Dermis microvascular lymphatic vessel endothelial cell (primary cell): Measurements from ENCODE around the gene HAPLN2. TPM values are rescaled to one million over a fixed set of nuclear protein-coding genes. Genes with fewer than 3 reads are reported as not detected.

Experiments used
- total RNA-seq: library from RNA; depleted of rRNA; stranded (reverse); fragments of >200 nt; gene quantifications from 2 replicates; pipeline ENCODE4 v1.2.1, GENCODE V29; 2014

Gene HAPLN2
- total RNA-seq, 1 donor from 2014 or later: not detected

Other genes starting within 250 kb of the HAPLN2 start
- 4.1 and 9.4 TPM in 2 replicates for gene MEF2D, start 118.6 kb upstream of the HAPLN2 start, total RNA-seq
- gene IQGAP3, start 46.9 kb upstream of the HAPLN2 start, total RNA-seq: 6.8 and 12.8 TPM in 2 replicates
- not detected in 2 replicates for gene TTC24, start 39.7 kb upstream of the HAPLN2 start, total RNA-seq
- gene NAXE, start 27.6 kb upstream of the HAPLN2 start, total RNA-seq: 53.1 and 55.3 TPM in 2 replicates
- 12.7 and 18.1 TPM in 2 replicates for gene GPATCH4, start 17.9 kb upstream of the HAPLN2 start, total RNA-seq
- gene BCAN, start 22.7 kb downstream of the HAPLN2 start, total RNA-seq: not detected in 2 replicates
- 38.3 and 55.1 TPM in 2 replicates for gene NES, start 58.0 kb downstream of the HAPLN2 start, total RNA-seq
- gene CRABP2, start 86.2 kb downstream of the HAPLN2 start, total RNA-seq: 0.25 TPM in 1 of 2 replicates, not detected in the other
- 7.3 and 12.4 TPM in 2 replicates for gene METTL25B, start 109.1 kb downstream of the HAPLN2 start, total RNA-seq
- 6.0 and 7.2 TPM in 2 replicates for gene ISG20L2, start 109.4 kb downstream of the HAPLN2 start, total RNA-seq
- 29.8 and 46.7 TPM in 2 replicates for gene MRPL24, start 121.7 kb downstream of the HAPLN2 start, total RNA-seq
- gene HDGF, start 132.3 kb downstream of the HAPLN2 start, total RNA-seq: 93.6 and 114 TPM in 2 replicates
- 9.6 and 13.3 TPM in 2 replicates for gene PRCC, start 148.1 kb downstream of the HAPLN2 start, total RNA-seq
- 0.13 TPM in 1 of 2 replicates, not detected in the other for gene SH2D2A, start 197.4 kb downstream of the HAPLN2 start, total RNA-seq
- gene INSRR, start 239.7 kb downstream of the HAPLN2 start, total RNA-seq: not detected in 2 replicates
- gene NTRK1, start 241.4 kb downstream of the HAPLN2 start, total RNA-seq: not detected in 2 replicates